CD4-positive, alpha-beta T cell treated with Interleukin-21 for 1 hour (primary cell): ENCODE results near the gene GSAP.
A peak's percentile ranks its signal among the peaks of the same experiment; 100 is the strongest.
"Not testable (repeated sequence)": the region's sequence is repeated elsewhere in the genome, so short reads cannot be mapped to it uniquely, and the experiment has no call there.

Experiments used
- DNase-seq: peaks from one replicate; pipeline ENCODE4 v3.0.0-alpha.2; 2020

The GSAP gene

GRCh38 chr7:77353407-77353721, 62.8 kb downstream of the GSAP start:
- no peak for DNase-seq

- DNase-seq = peak; percentile 24
Measured at GRCh38 chr7:77352665-77353406, 63.3 kb downstream of the GSAP start.

- DNase-seq = peak; percentile 73
Measured at GRCh38 chr7:77351539-77352004, 64.6 kb downstream of the GSAP start.

- DNase-seq = no peak
Measured at GRCh38 chr7:77349141-77349540, 67.0 kb downstream of the GSAP start.

- no peak for DNase-seq
Measured at GRCh38 chr7:77348371-77348813, 67.8 kb downstream of the GSAP start.

GRCh38 chr7:77346441-77346840, 69.7 kb downstream of the GSAP start:
- no peak for DNase-seq

- DNase-seq = not testable (repeated sequence)
Measured at GRCh38 chr7:77345426-77345825, 70.7 kb downstream of the GSAP start.

GRCh38 chr7:77339726-77340125, 76.4 kb downstream of the GSAP start:
- DNase-seq = no peak

GRCh38 chr7:77338883-77339629, 77.1 kb downstream of the GSAP start:
- no peak for DNase-seq

GRCh38 chr7:77338260-77338659, 77.9 kb downstream of the GSAP start:
- DNase-seq = no peak

- no peak for DNase-seq
Measured at GRCh38 chr7:77337456-77337990, 78.6 kb downstream of the GSAP start.

- DNase-seq = no peak
Measured at GRCh38 chr7:77335581-77335980, 80.6 kb downstream of the GSAP start.

- not testable (repeated sequence) for DNase-seq
Measured at GRCh38 chr7:77334039-77334438, 82.1 kb downstream of the GSAP start.

- DNase-seq = peak; percentile 77
Measured at GRCh38 chr7:77331938-77332695, 84.0 kb downstream of the GSAP start.

GRCh38 chr7:77330169-77330882, 85.8 kb downstream of the GSAP start:
- DNase-seq = peak; percentile 43

- no peak for DNase-seq
Measured at GRCh38 chr7:77329466-77330168, 86.5 kb downstream of the GSAP start.

- DNase-seq = no peak
Measured at GRCh38 chr7:77328669-77329068, 87.5 kb downstream of the GSAP start.

- DNase-seq = peak; percentile 40
Measured at GRCh38 chr7:77327932-77328628, 88.1 kb downstream of the GSAP start.

- no peak for DNase-seq
Measured at GRCh38 chr7:77327067-77327931, 88.8 kb downstream of the GSAP start.

GRCh38 chr7:77326131-77326530, 90.0 kb downstream of the GSAP start:
- no peak for DNase-seq
